GM12874 (cell line): ENCODE measurements around the gene FRMD4B.

ENCODE experiments used
- CTCF ChIP-seq: IDR thresholded peaks from 2 replicates; pipeline ENCODE4 v1.5.1; 2011; ENCODE audit warnings: low read depth, mild to moderate bottlenecking, control low read depth, low read length, moderate library complexity; ENCODE audit not compliant: insufficient read depth

The FRMD4B gene

GRCh38 chr3:69400683-69401082, 14.8 kb upstream of the FRMD4B start:
- TF ChIP-seq CTCF, result no peak

- TF ChIP-seq CTCF, result no peak
Measured at GRCh38 chr3:69392850-69393249, 7.0 kb upstream of the FRMD4B start.

- no peak for TF ChIP-seq CTCF
Measured at GRCh38 chr3:69392415-69392814, 6.5 kb upstream of the FRMD4B start.

DNA sequence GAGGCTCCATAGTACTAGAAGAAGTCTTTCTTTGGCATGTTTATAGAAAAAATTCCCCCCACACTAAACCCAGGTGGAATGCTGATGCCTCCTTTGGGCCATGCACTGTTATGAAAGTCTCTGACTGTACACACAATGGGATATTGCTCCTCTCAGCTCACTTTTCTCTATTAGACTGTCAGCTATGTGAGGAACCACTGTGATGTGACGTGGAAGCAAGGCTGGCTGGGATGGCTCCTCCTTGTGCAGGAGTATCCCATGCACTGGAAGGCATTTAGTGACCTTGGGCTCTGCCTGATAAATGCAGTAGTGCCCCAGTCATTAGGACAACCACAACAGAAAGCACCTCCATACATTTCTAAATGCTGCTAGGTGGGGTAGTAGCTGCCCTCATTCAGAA, 5.7 kb upstream of the FRMD4B start:
- no peak for TF ChIP-seq CTCF

DNA sequence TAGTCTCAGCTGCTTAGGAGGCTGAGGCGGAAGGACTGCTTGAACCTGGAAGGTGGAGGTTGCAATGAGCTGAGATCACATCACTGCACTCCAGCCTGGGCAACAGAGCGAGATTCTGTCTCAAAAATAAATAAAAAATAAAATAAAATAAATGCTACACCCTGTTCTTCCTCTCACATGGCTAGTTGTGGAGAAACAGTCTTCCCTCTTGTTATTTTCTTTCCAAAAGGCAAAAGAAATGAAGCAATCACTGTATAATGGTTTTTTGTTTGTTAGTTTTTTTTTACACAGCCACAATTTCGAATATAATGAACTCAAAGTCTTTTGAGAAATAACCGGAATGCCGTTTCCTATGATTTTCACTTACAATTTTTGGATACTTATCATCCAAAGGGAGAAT, 4.9 kb upstream of the FRMD4B start:
- no peak for TF ChIP-seq CTCF

GRCh38 chr3:69389520-69390248, 3.8 kb upstream of the FRMD4B start:
- no peak for TF ChIP-seq CTCF

DNA sequence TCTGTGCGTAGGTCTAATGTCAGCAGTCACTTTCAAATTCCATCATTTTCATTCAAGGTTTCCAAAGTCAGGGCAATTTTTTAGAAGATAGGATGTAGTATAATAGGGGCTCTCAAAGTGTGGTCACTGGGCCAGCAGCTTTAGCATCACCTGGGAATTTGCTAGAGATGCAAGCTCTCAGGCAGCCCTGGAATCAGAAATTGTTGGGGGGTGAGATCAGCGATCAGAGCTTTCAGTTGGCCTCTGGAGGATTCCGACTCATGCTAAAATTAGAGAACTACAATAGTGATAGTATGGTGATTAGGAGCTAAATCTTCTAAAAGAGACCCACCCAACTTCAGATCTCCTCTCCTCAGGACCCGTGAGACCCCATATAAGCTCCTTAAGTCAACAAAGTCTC, 2.4 kb upstream of the FRMD4B start:
- no peak for TF ChIP-seq CTCF
